IPS DF 6.9 (cell line): ENCODE results near the gene SPDYE3.
"Not testable (repeated sequence)": the region's sequence is repeated elsewhere in the genome, so short reads cannot be mapped to it uniquely, and the experiment has no call there.

Source experiments
- DNase-seq: peaks from one replicate; pipeline ENCODE4 v3.0.0-alpha.2; 2013; ENCODE audit warnings: low read depth, low spot score
- H3K27ac ChIP-seq: one replicate; pipeline ENCODE4 v1.5.1; 2013; ENCODE audit warnings: low read length, control low read depth
- H3K27me3 ChIP-seq: 2 replicates; pipeline ENCODE4 v1.6.1; 2013; ENCODE audit warnings: mild to moderate bottlenecking, low read length; ENCODE audit not compliant: control insufficient read depth, insufficient read depth
- H3K36me3 ChIP-seq: 2 replicates; pipeline ENCODE4 v1.6.1; 2013; ENCODE audit warnings: low read length; ENCODE audit not compliant: control insufficient read depth, insufficient read depth
- H3K4me1 ChIP-seq: 2 replicates; pipeline ENCODE4 v1.6.1; 2013; ENCODE audit warnings: low read length; ENCODE audit not compliant: control insufficient read depth, insufficient read depth
- H3K4me3 ChIP-seq: 2 replicates; pipeline ENCODE4 v1.5.1; 2013; ENCODE audit warnings: mild to moderate bottlenecking, low read length
- H3K9me3 ChIP-seq: 2 replicates; pipeline ENCODE4 v1.6.1; 2013; ENCODE audit warnings: low read length, inconsistent platforms; ENCODE audit not compliant: control insufficient read depth, insufficient read depth
- WGBS: extraction: QIAGEN DNeasy Blood & Tissue Kit; methylation state at CpG from one replicate; pipeline ENCODE4 v1.1.7; 2013; ENCODE audit warnings: mixed read lengths, missing lambda C conversion rate; ENCODE audit not compliant: insufficient read length, insufficient coverage; 5-methylcytosine and 5-hydroxymethylcytosine counted together

The SPDYE3 gene

DNA sequence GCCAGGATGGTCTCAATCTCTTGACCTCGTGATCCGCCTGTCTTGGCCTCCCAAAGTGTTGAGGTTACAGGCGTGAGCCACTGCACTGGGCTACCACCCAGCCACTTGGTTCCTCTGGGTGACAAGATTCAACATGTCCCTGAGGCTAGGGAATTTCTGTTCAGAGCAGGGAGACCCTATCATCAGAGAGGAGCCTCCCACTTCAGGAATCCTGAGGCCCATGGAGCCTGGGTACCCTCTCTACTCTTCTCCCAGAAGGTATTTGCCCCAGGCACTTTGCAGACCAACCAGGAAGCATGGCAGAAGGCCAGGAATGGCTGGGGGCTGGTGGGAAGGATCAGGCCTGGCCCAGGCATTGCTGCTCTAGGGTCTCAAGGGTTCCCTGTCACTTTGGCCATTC, 19.2 kb upstream of the SPDYE3 start:
- H3K4me3 ChIP-seq, DNase-seq, H3K27me3 ChIP-seq, H3K9me3 ChIP-seq, H3K27ac ChIP-seq, H3K4me1 ChIP-seq, H3K36me3 ChIP-seq: not testable (repeated sequence)
- WGBS, result no CpG with 5 or more reads among the region's 3 CpGs

DNA sequence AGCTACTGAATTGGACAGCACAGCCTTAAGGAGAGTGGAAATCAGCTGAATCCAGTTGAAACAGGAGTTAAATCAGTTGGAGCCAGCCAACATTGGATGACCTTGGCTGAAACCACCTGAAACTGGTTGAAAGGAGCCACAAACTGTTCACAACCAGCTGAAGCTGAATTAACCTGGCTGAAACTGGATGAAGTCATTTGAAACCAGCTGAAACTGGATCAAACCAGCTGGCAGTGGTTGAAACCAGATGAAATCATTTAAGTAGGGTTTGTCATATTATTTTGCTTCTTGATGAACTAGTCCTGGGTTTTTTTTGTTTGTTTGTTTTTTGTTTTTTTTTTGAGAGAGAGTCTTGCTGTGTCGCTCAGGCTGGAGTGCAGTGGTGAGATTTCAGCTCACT, 15.3 kb upstream of the SPDYE3 start:
- no CpG with 5 or more reads among the region's 1 CpG for WGBS
- H3K27me3 ChIP-seq, H3K36me3 ChIP-seq, H3K27ac ChIP-seq, H3K4me3 ChIP-seq, H3K9me3 ChIP-seq, H3K4me1 ChIP-seq, DNase-seq: not testable (repeated sequence)

DNA sequence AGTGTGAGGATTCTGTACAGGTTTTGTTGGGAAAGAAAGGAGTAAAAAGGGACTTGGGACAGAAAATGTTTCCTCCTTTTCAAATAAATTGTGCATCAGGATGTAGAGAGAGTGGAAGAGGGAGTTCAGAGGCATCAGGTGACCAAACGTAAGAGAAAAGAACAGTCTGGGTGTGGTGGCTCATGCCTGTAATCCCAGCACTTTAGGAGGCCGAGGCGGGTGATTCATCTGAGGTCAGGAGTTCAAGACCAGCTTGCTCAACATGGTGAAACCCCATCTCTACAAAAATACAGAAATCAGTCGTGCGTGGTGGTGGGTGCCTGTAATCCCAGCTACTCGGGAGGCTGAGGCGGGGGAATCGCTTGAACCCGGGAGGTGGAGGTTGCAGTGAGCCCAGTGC, 12.2 kb upstream of the SPDYE3 start:
- WGBS, result no CpG with 5 or more reads among the region's 9 CpGs
- H3K4me3 ChIP-seq, H3K36me3 ChIP-seq, H3K27ac ChIP-seq, H3K9me3 ChIP-seq, H3K27me3 ChIP-seq, H3K4me1 ChIP-seq, DNase-seq: not testable (repeated sequence)

DNA sequence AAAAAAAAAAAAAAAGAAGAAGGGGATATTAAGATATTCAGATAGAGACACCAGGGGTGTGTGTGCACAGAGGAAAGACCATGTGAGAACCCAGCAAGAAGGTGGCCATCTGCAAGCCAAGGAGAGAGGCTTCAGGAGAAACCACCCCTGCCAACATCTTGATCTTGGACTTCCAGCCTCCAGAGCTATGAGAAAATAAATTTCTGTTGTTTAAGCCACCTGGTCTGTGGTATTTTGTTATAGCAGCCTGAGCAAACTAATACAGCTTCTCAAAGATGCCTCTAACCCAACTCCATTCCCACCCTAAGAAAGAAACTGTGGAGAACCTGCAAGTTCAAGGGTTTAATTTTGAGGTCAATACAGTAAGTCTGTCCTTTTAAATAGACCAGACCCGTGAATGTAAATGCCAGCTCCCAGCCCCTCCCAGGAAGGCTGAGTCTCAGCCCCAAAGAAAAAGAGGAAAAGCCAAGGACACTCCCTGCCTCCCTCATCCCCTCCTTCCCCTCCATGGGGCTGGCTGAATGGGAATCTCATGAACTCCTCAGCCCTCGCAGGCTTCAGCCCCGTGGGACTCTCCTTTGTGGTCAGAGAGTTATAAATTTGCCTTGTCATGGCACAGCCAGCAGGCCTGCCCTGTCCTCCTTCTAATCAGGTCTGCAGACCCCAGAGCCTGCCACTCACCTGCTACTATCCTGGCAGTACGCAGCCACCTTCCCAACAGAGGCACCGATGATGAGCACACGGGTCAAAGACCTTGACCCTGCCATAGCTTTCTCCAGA, 9.5 kb upstream of the SPDYE3 start:
- WGBS, result no CpG with 5 or more reads among the region's 6 CpGs

DNA sequence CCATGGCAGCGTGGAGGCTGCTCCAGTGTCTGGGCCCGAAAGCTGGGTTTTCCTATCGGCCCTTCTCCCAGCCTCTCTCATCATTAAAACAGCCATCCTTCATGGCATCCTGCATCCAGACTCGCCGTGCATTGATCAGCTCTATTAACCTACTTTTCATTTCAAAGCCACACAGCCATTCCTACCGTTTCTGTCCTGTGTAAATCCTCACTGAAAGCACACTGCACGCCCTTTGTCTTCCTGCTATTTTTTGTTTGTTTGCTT, 8.9 kb upstream of the SPDYE3 start:
- H3K27ac ChIP-seq, H3K27me3 ChIP-seq, H3K4me1 ChIP-seq, H3K4me3 ChIP-seq, H3K9me3 ChIP-seq, H3K36me3 ChIP-seq, DNase-seq: not testable (repeated sequence)
- WGBS, result no CpG with 5 or more reads among the region's 7 CpGs

More for the DNA sequence above, 9.5 kb upstream of the SPDYE3 start:
- not testable (repeated sequence) for H3K4me1 ChIP-seq, DNase-seq, H3K36me3 ChIP-seq, H3K27ac ChIP-seq, H3K4me3 ChIP-seq, H3K9me3 ChIP-seq, H3K27me3 ChIP-seq

DNA sequence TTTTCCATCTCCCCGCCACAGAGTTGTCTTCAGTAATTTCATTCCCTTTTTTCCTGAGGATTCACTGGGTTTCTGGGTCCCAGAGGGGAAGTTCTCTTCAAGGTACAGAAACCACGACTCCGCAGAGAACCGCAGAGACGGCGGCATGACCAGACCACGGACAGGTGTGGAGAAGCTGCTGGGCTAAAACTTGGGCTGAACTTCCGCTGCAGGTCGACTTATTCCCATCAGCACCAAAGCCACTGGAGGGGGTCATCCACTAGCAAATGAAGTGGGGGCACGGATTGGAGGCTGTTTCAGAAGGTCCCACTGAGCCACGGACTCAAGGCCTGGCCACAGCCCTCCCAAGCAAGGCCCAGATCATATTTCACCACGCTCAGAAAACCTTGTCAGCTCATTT, 3.0 kb upstream of the SPDYE3 start:
- H3K27me3 ChIP-seq, DNase-seq, H3K9me3 ChIP-seq, H3K4me1 ChIP-seq, H3K27ac ChIP-seq, H3K4me3 ChIP-seq, H3K36me3 ChIP-seq: not testable (repeated sequence)
- WGBS, result no CpG with 5 or more reads among the region's 12 CpGs

DNA sequence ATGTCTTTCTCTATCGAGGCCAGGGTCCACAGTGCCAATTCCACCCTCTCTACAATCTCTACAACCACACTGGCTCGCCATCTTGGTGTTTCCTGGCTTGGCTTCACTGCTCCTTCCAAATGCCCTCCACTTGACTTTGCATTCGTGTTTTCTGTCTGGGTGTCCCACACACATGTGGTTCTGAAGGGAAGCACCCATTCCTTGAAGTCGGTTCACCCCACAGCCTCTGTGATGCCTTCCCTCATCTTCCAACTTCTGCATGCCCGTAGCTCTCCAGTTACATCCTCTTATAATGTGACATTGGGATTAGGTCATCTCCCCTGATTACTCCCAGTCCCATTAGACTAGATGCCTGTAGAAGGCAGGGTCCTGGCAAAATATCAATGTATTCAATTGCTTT, 10.8 kb downstream of the SPDYE3 start:
- H3K27me3 ChIP-seq, H3K27ac ChIP-seq, H3K4me3 ChIP-seq, H3K9me3 ChIP-seq, DNase-seq, H3K4me1 ChIP-seq, H3K36me3 ChIP-seq: not testable (repeated sequence)
- WGBS, result no CpG with 5 or more reads among the region's 5 CpGs

DNA sequence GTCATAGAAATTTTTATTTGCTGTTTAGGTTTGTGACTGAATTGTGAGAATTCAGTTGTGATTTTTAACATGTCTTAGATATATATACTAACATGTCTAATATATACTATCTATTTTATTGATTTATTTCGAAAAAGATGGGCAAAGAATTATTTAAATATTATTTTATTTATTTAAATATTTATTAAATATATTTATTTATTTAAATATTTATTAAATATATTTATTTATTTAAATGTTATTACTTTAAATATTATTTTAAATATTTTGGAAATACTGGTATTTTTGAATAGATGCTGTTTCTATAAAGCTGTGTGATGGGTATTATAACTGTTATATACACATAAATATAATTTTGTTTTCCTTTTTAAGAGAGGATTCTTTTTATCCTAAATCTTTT, 14.1 kb downstream of the SPDYE3 start:
- WGBS, result no CpG with 5 or more reads among the region's 1 CpG

DNA sequence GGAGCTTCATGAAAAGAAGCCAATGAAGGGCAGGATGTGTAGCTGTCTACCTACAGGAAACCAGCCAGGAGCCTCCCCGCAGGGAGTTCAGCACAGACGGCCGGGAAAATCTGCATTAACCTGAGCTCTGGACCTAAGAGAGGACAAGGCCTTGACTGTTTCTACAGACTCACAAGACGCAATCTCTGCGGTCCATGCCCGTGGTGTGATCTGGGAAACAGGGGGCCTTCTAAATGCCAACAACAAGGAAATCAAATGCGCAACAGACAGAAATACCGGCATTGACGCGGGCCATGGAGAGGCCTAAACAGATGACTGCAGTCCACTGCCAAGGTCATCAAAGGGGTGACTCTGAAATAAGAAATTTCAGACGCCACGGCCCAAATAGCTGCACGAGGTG, 16.7 kb downstream of the SPDYE3 start:
- not testable (repeated sequence) for H3K27me3 ChIP-seq, H3K9me3 ChIP-seq, H3K27ac ChIP-seq, DNase-seq, H3K4me1 ChIP-seq, H3K4me3 ChIP-seq, H3K36me3 ChIP-seq
- no CpG with 5 or more reads among the region's 13 CpGs for WGBS

More for the DNA sequence above, 14.1 kb downstream of the SPDYE3 start:
- H3K9me3 ChIP-seq, DNase-seq, H3K4me3 ChIP-seq, H3K27me3 ChIP-seq, H3K4me1 ChIP-seq, H3K27ac ChIP-seq, H3K36me3 ChIP-seq: not testable (repeated sequence)

DNA sequence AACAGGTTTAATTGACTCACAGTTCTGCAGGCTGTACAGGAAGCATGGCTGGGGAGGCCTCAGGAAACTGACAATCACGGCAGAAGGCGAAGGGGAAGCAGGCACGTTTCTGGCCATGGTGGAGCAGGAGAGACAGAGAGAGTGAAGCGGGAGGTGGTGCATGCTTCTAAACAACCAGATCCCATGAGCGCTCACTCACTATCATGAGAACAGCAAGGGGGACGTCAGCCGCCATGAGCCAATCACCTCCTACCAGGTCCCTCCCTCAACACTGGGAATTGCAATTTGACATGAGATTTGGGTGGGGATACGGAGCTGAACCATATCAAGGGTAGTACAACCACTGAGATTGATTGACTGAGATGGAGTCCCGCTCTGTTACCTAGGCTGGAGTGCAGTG, 18.2 kb downstream of the SPDYE3 start:
- H3K36me3 ChIP-seq, H3K4me3 ChIP-seq, H3K27ac ChIP-seq, H3K4me1 ChIP-seq, H3K9me3 ChIP-seq, H3K27me3 ChIP-seq, DNase-seq: not testable (repeated sequence)
- WGBS, result no CpG with 5 or more reads among the region's 9 CpGs

DNA sequence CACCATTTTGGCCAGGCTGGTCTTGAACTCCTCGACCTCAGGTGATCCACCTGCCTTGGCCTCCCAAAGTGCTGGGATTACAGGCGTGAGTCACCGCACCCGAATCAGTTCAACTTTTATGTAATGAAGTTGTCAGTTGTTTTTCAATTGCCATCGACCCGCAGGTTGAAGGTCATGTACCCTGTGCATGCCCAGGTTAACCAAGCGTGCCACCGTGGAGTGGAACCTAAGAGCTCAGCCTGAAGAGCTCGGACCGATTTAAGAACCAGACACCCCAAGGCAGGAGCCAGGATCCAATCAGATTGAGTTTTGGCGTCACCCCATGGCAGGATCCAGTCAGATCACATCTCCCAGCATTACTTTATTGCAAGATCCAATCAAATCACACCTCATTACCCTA, 19.4 kb downstream of the SPDYE3 start:
- not testable (repeated sequence) for H3K27me3 ChIP-seq, H3K9me3 ChIP-seq, DNase-seq, H3K4me1 ChIP-seq, H3K36me3 ChIP-seq, H3K4me3 ChIP-seq, H3K27ac ChIP-seq
- no CpG with 5 or more reads among the region's 11 CpGs for WGBS
